ENCODE results near the gene CISTR.
A peak's percentile ranks its signal among the peaks of the same experiment; 100 is the strongest.

The CISTR gene

GRCh38 chr12:53761306-53761705, 9.5 kb upstream of the CISTR start:
- no peak for DNase-seq

DNA sequence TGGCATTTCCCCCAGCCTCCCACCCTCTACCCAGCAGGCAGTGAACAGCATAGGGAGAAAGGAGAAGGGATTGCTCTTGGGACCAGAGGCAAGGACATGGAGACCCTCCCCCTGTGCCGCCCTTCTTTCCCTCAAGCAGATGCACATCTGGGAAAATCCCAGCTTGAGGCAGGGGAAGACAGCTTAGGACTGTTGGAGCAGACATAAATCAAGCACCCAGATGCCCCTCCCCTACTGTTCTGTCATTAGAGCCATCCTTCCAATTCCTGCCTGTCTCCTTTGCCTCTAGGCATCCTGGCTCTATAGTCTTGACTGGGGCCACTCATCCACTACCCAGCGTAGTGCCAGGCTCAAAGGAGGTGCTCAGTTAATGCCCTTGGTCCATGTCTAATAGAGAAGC, 7.5 kb upstream of the CISTR start:
- DNase-seq = no peak

DNA sequence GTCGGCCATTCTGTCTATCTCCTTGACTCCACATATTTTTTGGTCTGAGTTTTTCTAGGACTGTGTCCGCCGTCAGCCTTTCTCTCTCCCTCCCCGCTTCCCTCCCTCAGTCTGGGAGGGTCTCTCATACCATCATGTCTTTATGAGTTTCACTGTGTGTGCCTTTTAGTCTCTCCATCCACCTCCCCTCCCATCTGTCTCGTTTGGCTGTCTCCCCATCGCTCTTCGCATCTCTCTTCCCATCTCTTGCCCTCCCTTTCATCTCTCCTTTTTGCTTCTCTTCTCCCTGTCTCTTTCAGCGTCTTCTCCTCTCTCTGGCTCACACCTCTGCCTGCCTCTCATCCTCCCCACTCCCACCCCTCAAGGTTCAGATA, 6.9 kb upstream of the CISTR start:
- no peak for DNase-seq

DNA sequence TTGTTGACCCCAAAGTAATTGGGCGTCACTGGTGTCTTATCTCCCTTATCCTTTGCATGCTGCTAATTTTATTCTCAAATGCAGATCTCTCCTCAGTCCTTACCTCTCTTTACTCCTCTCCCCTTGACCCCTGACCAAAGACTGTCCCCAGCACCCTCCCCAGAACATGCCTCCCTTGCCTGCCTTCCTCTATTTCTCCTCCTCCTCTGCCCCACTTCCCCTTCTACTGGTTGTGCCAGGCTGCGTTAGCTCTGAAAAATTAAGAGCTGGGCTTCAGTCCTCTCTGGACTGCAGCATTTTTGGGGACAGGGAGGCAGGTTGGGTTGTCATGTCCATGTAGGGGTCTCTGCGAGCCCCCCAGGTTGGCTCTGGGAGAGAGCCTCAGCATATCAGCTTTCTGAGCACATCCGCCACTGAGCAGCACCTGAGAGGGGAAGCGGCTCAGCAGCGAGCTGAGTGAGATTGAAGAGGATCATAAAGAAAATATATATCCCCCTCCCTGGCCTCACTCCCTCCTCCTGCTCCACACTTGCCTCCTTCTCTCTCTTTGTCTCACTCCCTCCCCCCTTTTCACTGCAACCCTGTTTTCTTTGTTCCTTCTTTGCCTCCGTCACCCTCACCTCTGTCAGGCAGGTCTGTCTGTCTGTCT, 6.4 kb upstream of the CISTR start:
- no peak for DNase-seq

GRCh38 chr12:53757101-53757770, 5.5 kb upstream of the CISTR start:
- peak; percentile 77 for DNase-seq

- DNase-seq = no peak
Observed at GRCh38 chr12:53756300-53757100, 4.7 kb upstream of the CISTR start.

DNA sequence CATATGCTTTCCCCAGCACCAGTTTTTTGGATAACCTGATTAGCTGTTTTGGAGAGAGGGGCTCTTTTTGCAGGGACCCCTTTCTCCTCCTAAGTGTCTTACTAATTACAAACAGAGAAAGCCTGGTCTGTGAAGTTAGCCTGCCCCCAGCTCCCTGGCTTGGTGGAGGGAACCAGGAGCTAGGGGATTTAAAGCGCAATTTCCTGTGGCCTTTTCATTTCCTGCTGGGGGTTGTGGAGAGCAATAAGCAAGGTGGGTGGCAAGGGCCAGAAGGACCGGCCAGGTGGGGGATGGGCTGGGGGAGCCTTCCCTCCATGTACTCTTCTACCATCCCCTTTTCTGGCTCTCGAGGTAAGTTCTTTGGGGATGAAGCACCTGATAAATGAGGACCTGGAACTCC, 4.1 kb upstream of the CISTR start:
- no peak for DNase-seq

DNA sequence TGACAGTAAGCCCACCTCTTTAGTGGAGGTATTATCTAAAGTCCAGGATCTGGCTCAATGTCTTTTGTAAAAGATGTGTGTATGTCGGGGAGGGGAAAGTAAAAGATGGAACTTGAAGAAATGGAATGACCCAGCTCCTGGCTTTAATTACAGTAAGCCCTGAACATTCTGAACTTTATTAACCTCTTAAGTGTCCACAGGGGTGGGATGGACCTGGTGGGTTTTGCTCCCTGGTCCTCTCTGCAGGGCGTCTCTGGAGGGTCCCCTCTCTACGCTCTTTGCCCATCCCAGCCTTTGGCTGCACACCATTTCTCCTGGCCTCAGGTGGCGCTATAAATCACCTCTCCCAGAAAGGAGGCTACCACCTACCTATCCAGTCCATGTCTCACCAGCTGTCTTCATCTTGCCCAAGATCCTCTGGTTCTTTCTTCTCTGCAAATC, 3.7 kb upstream of the CISTR start:
- DNase-seq = no peak

DNA sequence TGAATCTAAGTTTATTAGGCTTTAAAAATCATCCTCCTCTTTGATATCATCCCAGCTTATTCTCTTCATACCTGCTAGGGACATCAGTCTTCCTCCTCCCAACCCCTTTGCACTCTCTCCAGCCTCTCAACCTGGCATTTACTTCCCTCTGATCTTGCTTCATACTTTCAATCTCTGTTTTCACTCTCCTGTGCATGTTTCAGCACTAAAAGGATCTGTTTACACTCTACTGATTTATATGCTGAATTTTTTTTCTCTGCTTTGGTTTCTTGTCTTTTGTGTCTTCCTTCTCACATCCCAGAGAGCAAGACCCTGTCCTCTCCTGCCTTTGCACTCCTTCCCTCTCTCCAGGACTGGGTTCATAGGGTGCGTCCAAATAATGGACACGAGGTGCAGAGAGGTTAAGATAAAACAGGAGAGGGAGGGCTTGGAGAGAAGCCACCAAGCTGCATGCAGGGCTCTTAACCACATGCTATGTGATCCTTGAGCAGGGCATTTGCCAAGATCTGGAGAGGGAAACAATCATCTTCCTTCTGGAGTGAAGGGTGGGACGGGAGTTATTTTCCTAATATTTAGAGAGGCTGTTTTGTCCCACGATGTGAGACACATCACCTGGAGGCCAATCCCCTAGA, 3.0 kb upstream of the CISTR start:
- no peak for DNase-seq

DNA sequence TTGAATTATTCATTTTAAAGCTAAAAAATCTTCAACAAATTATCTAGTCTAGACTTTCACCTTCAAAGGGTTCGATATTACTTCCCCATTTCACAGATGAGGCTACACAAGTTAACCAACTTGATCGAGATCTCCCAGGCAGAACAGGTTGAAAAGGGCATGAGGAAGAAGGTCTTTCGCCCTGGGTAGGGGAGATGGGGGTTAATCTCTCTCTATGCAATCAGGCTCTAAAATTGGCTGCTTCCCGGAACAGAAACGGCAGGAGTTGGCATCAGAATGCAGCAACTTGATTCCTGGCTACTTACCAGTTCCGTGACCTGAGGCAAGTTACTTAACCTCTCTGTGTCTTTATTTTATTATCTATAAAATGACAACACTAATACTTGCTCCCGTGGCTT, 2.4 kb upstream of the CISTR start:
- no peak for DNase-seq

- no peak for DNase-seq
Observed at GRCh38 chr12:53752621-53753020, 842 bp upstream of the CISTR start.

DNA sequence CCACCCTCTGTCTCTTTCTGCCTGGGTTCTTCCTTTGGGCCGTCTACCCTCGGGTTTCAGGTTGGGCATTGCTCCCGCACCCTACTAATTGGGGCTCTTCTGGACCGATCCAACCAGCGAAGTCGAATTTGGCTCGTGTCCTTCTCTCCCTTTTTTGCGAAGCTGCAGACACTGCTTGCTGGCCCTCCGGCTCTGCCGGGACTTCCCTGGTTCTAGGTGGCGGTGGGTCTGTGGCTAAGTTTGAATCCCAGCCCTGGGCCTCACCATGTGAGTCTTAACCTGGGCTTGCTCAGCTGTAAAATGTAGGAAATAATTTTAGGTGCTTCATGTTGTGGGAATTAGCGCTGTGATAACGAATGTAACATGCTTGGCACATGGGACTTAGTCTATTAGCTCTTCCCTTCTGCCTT, 418 bp upstream of the CISTR start:
- DNase-seq = no peak

- DNase-seq = no peak
Observed at GRCh38 chr12:53750812-53751335, 905 bp downstream of the CISTR start.

DNA sequence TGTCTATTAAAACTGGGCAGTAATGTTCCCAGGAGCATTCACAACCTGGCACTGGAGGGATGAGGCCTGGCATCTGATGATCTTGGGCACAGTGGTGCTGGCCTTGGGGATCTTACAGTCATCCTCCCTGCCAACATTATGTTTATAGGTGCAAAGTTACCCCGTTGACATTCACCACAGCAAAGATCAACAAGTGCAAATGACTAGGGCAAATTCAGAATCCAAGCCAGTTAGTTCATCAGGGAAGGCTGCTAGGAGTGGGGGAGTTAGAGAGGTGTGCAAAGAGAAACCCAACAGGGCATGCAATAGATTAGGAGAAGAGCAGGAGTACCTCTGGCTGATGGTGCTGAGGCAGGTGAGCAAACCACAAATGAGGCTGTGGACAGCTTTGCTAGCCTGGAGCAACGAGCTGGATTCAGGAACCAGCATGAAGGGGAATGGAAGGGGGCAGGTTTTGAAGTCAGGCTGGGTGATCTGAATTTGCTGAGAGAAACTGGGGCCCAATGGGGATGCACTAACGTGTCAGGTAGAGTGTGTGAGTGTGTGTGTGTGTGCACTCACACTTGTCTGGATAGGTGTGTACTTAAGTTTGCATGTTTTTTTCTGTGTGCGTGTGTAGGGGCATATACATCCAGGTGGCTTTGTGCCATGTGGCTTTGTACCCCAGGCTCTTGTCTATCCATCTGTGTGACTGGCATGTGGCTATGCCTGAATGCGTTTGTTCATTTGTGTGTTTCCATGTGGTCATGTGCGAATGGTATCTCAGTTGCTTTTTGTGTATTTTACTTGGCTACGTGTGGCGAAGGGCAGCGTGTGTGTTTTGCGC, 1.6 kb downstream of the CISTR start:
- no peak for DNase-seq

DNA sequence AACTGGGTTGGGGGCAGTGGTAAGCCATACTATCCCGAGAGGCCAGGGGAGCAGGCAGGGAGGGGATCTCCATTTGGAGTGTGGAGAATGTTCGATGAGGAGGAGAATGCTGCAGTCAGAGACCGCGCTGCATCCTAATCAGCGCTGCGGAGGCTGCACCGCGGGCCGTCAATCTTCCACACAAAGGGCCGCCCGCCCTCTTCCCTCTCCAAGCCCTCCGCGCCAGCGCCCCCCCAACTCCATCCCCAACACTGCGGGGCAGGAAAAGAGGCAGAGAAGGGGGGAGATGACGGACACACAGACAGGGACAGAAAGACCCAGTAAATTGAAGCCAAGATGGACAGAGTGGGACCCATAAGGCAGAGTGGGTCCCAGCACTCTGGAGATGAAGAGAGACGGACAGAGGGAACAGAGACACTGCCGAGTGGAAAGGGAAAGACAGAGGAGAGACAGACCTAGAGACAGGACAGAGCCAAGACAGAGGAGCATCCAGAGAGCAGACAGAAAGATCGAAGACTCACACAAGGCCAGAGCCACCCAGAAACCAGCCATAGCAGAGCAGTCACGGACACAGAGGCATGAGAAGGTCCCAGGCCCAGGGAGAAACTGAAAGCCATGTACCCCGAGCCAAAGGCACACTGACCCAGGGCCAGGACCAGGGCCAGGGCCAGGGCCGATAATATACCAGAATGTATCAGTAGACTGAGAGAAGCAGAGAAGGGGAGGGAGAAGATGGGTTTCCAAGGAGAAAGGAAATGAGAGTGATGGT, 3.5 kb downstream of the CISTR start:
- no peak for DNase-seq

DNA sequence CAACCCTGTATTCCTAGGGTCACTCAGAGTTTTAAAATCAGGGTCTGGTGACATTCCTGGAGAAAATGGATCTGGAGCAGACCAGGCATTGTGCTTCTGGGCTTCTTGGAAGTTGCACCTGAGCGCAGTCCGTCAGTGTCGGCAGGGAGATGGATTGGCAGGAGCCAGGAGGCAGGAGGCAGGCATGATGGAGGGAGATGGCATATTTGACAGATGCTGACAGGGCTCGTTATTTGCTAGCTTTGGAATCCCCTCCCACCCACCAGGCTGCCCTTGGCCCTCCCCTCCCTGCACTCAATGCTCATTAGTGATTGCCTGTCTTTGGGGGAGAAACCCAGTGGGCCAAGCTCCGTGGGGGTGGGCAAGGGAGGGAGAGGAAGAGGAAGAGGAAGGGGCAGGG, 4.7 kb downstream of the CISTR start:
- no peak for DNase-seq

- peak; percentile 87 for DNase-seq
Observed at GRCh38 chr12:53746592-53747092, 5.1 kb downstream of the CISTR start.

DNA sequence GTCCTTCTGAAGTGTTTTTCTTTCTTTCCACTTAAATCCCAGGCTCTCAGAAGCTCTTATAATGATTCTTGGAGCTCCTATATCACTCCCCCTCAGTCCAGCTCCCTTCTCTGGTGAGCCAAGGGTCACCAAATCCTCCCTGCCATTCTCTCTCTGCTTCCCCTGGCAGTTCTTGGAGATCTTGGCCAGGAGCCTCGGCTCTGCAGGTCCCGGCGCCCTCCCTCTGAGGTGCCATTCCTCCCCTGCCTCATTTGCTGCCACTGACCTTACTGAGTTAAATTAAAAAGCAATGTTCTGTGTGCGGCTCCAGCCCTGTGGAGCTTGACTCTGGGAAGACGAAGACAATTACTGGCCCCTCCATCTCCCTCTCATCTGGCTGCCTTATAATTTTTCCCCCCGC, 7.0 kb downstream of the CISTR start:
- no peak for DNase-seq

DNA sequence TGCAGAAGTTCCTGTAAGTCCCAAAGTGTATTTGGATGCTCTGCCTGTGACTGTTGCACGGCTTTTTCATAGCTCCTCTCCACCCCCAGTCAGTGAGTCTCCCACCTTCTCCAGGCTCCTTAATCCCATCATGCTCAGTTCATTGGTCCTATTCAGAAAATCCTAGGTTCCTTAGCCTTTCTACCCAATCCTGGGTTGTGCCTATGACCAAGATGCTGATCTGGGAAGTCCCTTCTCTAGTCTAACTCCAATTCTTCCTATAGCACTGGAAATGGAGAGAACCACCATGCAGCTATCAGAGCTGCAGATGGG, 7.7 kb downstream of the CISTR start:
- no peak for DNase-seq

GRCh38 chr12:53743266-53744129, 8.3 kb downstream of the CISTR start:
- DNase-seq = peak; percentile 62

GRCh38 chr12:53740130-53740491, 11.7 kb downstream of the CISTR start:
- DNase-seq = no peak
